Caco-2 (cell line): ENCODE measurements around the gene KRT83. TPM values are rescaled to one million over a fixed set of nuclear protein-coding genes. Genes with fewer than 3 reads are reported as not detected.

ENCODE experiments used
- BruUV-seq: library from RNA; stranded (reverse); fragments of 400-500 nt; replicated peaks from 2 replicates; lab custom pipeline; 2021; lab: Mats Ljungman, UMichigan
- CTCF ChIA-PET: fragments of 300-600 bp; sonication (Branson Sonifier 250); formaldehyde crosslinking; loops from one replicate; lab custom pipeline; 2022; ENCODE audit warnings: antibody characterized with exemption; lab: Charles Lee
- POLR2A ChIA-PET: fragments of 300-600 bp; sonication (Branson Sonifier 250); formaldehyde crosslinking; loops from one replicate; lab custom pipeline; 2022; ENCODE audit warnings: antibody characterized with exemption; lab: Charles Lee
- DNase-seq, 2 experiments: peaks; one replicate each; pipeline versions ENCODE4 v3.0.0 to v3.0.0-alpha.2; 2020 to 2022
- H3K27me3 ChIP-seq: replicated peaks from 2 replicates; pipeline ENCODE4 v1.6.0; 2011; ENCODE audit warnings: low read length; ENCODE audit not compliant: control insufficient read depth, insufficient read depth
- H3K36me3 ChIP-seq: 2 replicates; pipeline ENCODE4 v1.5.1; 2011; ENCODE audit warnings: low read length; ENCODE audit not compliant: control insufficient read depth, insufficient read depth
- H3K4me1 ChIP-seq: fragments of 250-450 bp; sonication (Bioruptor Pico); 2 replicates; pipeline ENCODE4 v1.5.1; 2020; ENCODE audit warnings: mild to moderate bottlenecking
- H3K4me3 ChIP-seq: 2 replicates; pipeline ENCODE4 v1.5.1; 2011; ENCODE audit warnings: low read depth, mild to moderate bottlenecking, control low read depth, low read length
- H3K9me3 ChIP-seq: fragments of 250-450 bp; sonication (Bioruptor Pico); 2 replicates; pipeline ENCODE4 v1.5.1; 2020; ENCODE audit warnings: mild to moderate bottlenecking, moderate library complexity
- H3K27ac Mint-ChIP-seq: one replicate; pipeline ENCODE4 v1.8.0; 2022; ENCODE audit warnings: mixed read lengths; ENCODE audit not compliant: unreplicated experiment
- H3K27me3 Mint-ChIP-seq: one replicate; pipeline ENCODE4 v1.8.0; 2022; ENCODE audit warnings: mixed read lengths; ENCODE audit not compliant: insufficient read depth, unreplicated experiment
- H3K36me3 Mint-ChIP-seq: one replicate; pipeline ENCODE4 v1.8.0; 2022; ENCODE audit warnings: mild to moderate bottlenecking, mixed read lengths; ENCODE audit not compliant: insufficient read depth, unreplicated experiment
- H3K4me1 Mint-ChIP-seq: one replicate; pipeline ENCODE4 v1.8.0; 2022; ENCODE audit warnings: low read depth, mixed read lengths; ENCODE audit not compliant: unreplicated experiment
- H3K4me3 Mint-ChIP-seq: one replicate; pipeline ENCODE4 v1.8.0; 2022; ENCODE audit warnings: mild to moderate bottlenecking, moderate library complexity, mixed read lengths; ENCODE audit not compliant: unreplicated experiment
- H3K9me3 Mint-ChIP-seq: one replicate; pipeline ENCODE4 v1.8.0; 2022; ENCODE audit warnings: mixed read lengths; ENCODE audit not compliant: unreplicated experiment
- CTCF ChIP-seq, 2 experiments: fragments of 200-600 bp in 1 of 2; IDR thresholded peaks; 1 replicate in 1 of 2; 2 replicates in 1 of 2; pipeline versions ENCODE4 v1.5.1 to v1.8.0; 2011 to 2022; ENCODE audit warnings: antibody characterized with exemption in 1 of 2, control low read depth in 1 of 2, inconsistent platforms in 1 of 2, low read depth in 1 of 2, low read length in 1 of 2, mild to moderate bottlenecking in 1 of 2, moderate library complexity in 1 of 2; ENCODE audit not compliant: insufficient read depth in 1 of 2, severe bottlenecking in 1 of 2, unreplicated experiment in 1 of 2
- intact Hi-C: fragments of 100-400 bp; cut with micrococcal nuclease; formaldehyde crosslinking; loops from one replicate; pipeline ENCODE4 v1.10.0; 2022; ENCODE audit not compliant: unreplicated experiment
- total RNA-seq: library from RNA; stranded (reverse); gene quantifications from 2 replicates; pipeline ENCODE4 v1.2.3, GENCODE V29; 2022

KRT83 gene
- total RNA-seq, 1 experiment from 2014 or later = not detected

GRCh38 chr12:52323416-52324152, 2.4 kb upstream of the KRT83 start:
- Histone ChIP-seq H3K4me3 (no peak overlapping the region), H3K27me3 (no peaks in the 10 kb centered on the region; the same call in none of the 2 replicates), H3K9me3 (no peaks in the 10 kb centered on the region), H3K36me3 (no peaks in the 10 kb centered on the region), H3K4me1 (no peaks in the 10 kb centered on the region)
- peaks cover 5% of the 10 kb centered on the region for H3K27me3 Mint-ChIP-seq
- BruUV-seq = no TSS peak
- no peaks in the 10 kb centered on the region for H3K9me3 Mint-ChIP-seq
- ChIA-PET CTCF (no interaction called here), POLR2A (no interaction called here)
- H3K4me1 Mint-ChIP-seq = no peaks in the 10 kb centered on the region
- intact Hi-C loops = no loop called here
- DNase-seq = no peak
- no peak overlapping the region for H3K4me3 Mint-ChIP-seq
- no peak for TF ChIP-seq CTCF (IDR thresholded peaks at IDR 0.05; ENCODE audit: insufficient read depth in 1 of 2, low read depth in 1 of 2, low read length in 1 of 2, severe bottlenecking in 1 of 2, unreplicated experiment in 1 of 2)
- H3K36me3 Mint-ChIP-seq = no peaks in the 10 kb centered on the region
- H3K27ac Mint-ChIP-seq = no peak overlapping the region

GRCh38 chr12:52323001-52323400, 1.8 kb upstream of the KRT83 start:
- Mint-ChIP-seq H3K27ac (no peak overlapping the region), H3K4me1 (no peaks in the 10 kb centered on the region), H3K4me3 (no peak overlapping the region), H3K27me3 (peaks cover 5% of the 10 kb centered on the region), H3K36me3 (no peaks in the 10 kb centered on the region), H3K9me3 (no peaks in the 10 kb centered on the region)
- Histone ChIP-seq H3K4me3 (no peak overlapping the region), H3K27me3 (no peaks in the 10 kb centered on the region; the same call in none of the 2 replicates), H3K36me3 (no peaks in the 10 kb centered on the region), H3K9me3 (no peaks in the 10 kb centered on the region), H3K4me1 (no peaks in the 10 kb centered on the region)
- ChIA-PET POLR2A (no interaction called here), CTCF (no interaction called here)
- no peak for DNase-seq
- intact Hi-C loops = no loop called here
- no TSS peak for BruUV-seq
- TF ChIP-seq CTCF (IDR thresholded peaks at IDR 0.05; ENCODE audit: insufficient read depth in 1 of 2, low read depth in 1 of 2, low read length in 1 of 2, severe bottlenecking in 1 of 2, unreplicated experiment in 1 of 2) = no peak

GRCh38 chr12:52322069-52322468, 871 bp upstream of the KRT83 start:
- no peaks in the 10 kb centered on the region for H3K9me3 ChIP-seq
- no peak overlapping the region for H3K4me3 Mint-ChIP-seq
- TF ChIP-seq CTCF (IDR thresholded peaks at IDR 0.05; ENCODE audit: insufficient read depth in 1 of 2, low read depth in 1 of 2, low read length in 1 of 2, severe bottlenecking in 1 of 2, unreplicated experiment in 1 of 2) = no peak
- no peaks in the 10 kb centered on the region for H3K36me3 ChIP-seq
- H3K4me1 ChIP-seq = no peaks in the 10 kb centered on the region
- DNase-seq = no peak
- H3K27ac Mint-ChIP-seq = no peak overlapping the region
- no peaks in the 10 kb centered on the region for H3K36me3 Mint-ChIP-seq
- no peaks in the 10 kb centered on the region; the same call in none of the 2 replicates for H3K27me3 ChIP-seq
- peaks cover 5% of the 10 kb centered on the region for H3K27me3 Mint-ChIP-seq
- H3K4me1 Mint-ChIP-seq = no peaks in the 10 kb centered on the region
- ChIA-PET POLR2A (no interaction called here), CTCF (no interaction called here)
- intact Hi-C loops = no loop called here
- H3K9me3 Mint-ChIP-seq = no peaks in the 10 kb centered on the region
- H3K4me3 ChIP-seq = no peak overlapping the region
- BruUV-seq = no TSS peak
